ENCODE results near the gene STK35.

STK35 gene

GRCh38 chr20:2101057-2101864 lies at the start of gene STK35:
STK35 (plus strand) TSS chr20:2101827; CDS start chr20:2101882, 55 bp downstream.
- intact Hi-C loops (cut with DNase I), result no loop called here
- DNase-seq, result peak in 4 of 42 donors; percentile 74 to 90 (median 82)

- intact Hi-C loops (cut with DNase I), result no loop called here
- DNase-seq, result no peak
Observed at GRCh38 chr20:2051946-2052345, 49.7 kb upstream of the STK35 start.

- intact Hi-C loops (cut with DNase I), result no loop called here
Observed at GRCh38 chr20:2052741-2053140, 48.9 kb upstream of the STK35 start.

GRCh38 chr20:2053615-2054014 lies 48.0 kb upstream of the STK35 start:
- no peak for DNase-seq
- intact Hi-C loops (cut with DNase I), result no loop called here

More at GRCh38 chr20:2052741-2053140, 48.9 kb upstream of the STK35 start:
- no peak for DNase-seq

GRCh38 chr20:2054911-2055310 lies 46.7 kb upstream of the STK35 start:
- DNase-seq, result peak in 3 of 42 donors; percentile 17 to 42 (median 19)
- intact Hi-C loops (cut with DNase I), result no loop called here

DNA sequence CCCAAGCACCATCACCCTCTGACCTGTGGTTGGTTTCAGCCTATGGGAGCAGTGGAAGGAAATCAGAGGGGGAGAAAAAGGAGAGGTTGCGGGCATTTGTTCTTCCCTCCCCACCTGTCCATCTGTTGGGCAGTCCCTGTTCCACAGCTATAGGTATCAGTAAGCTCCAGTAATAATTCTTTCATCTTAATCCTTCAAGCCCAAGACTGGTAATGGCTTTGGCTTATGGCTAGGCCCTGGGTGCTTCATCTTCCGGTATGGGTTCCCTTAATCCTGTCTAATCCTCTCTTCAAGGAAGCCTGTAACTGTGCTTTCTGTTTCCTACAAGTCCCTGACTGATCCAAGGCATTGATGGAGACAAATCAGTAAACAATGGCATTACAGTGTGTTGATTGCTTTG lies 42.2 kb upstream of the STK35 start:
- no peak for DNase-seq
- intact Hi-C loops (cut with DNase I), result no loop called here

DNA sequence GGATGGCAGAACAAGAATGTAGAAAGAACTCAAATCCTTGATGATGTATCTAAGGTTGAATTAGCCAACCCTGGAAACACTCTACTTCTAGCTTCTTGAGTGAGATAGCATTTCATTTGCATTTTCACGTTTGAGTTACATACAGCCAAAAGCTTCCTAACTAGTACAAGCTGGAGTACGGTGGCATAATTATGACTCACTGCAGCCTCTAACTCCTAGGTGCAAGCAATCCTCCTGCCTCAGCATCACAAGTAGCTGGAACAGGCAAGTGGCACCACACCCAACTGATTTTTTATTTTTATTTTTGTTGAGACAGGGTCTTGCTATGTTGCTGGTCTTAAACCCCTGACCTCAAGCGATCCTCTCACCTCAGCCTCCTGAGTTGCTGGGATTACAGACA lies 36.5 kb upstream of the STK35 start:
- intact Hi-C loops (cut with DNase I), result no loop called here

DNA sequence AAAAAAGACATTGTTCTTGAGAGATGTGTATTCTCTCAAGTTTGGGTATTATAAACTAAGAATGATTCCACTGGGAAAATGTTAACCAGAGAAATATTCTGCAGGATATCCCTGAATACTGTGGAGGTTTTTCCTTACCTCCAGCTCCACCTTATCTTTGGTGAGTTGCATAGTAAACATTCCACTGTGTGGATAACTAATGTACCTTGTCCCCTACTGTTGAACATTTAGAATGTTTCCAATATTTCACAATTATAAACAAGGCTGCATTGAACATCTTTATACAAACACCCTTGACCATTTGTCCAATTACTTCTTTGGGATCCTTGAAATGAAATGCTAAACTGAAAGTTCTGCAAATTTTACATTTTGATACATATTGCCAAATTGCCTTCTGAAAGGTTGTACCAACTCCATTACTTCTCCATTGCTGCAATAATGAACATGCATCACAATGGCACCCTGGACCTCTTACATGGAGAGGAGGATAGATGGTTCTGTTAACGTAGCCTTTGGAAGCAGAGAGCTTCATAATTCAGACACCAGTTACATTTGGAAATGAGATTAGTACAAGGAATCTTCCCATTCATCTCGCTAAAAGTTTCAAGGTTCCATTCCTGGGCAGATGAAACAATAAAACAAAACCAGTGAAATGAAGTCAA lies 35.0 kb upstream of the STK35 start:
- no peak for DNase-seq
- intact Hi-C loops (cut with DNase I), result no loop called here

More for the DNA sequence above, 36.5 kb upstream of the STK35 start:
- peak in 22 of 42 donors; percentile 3 to 70 (median 26) for DNase-seq

GRCh38 chr20:2080532-2081224 lies 20.9 kb upstream of the STK35 start:
- no peak for DNase-seq

DNA sequence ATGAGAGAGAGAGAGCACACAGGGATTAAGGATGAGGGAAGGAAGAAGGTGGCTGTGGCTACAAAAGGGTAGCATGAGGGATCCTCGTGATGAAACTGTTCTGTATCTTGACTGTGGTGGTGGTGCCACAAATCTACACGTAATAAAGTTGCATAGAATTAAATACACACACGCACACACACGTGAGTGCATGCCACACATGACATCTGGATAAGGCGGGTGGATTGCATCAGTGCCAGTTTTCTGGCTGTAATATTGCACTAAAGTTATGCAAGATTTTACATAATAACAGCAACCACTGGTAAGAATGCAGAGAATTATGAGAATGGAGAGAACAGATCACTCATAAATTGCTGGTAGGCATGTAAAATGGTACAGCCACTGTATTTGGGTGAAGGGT lies 16.9 kb upstream of the STK35 start:
- intact Hi-C loops (cut with DNase I), result no loop called here
- no peak for DNase-seq

More at GRCh38 chr20:2080532-2081224, 20.9 kb upstream of the STK35 start:
- intact Hi-C loops (cut with DNase I), result no loop called here

- no peak for DNase-seq
- intact Hi-C loops (cut with DNase I), result no loop called here
Observed at GRCh38 chr20:2086177-2086979, 15.2 kb upstream of the STK35 start.

- intact Hi-C loops (cut with DNase I), result no loop called here
- DNase-seq, result no peak
Observed at GRCh38 chr20:2086980-2087377, 14.6 kb upstream of the STK35 start.

- intact Hi-C loops (cut with DNase I), result no loop called here
- DNase-seq, result no peak
Observed at GRCh38 chr20:2088891-2089290, 12.7 kb upstream of the STK35 start.

GRCh38 chr20:2089447-2089846 lies 12.2 kb upstream of the STK35 start:
- no peak for DNase-seq
- intact Hi-C loops (cut with DNase I), result no loop called here

- peak in 34 of 42 donors; percentile 8 to 70 (median 38) for DNase-seq
- intact Hi-C loops (cut with DNase I), result no loop called here
Observed at GRCh38 chr20:2093159-2093781, 8.4 kb upstream of the STK35 start.

DNA sequence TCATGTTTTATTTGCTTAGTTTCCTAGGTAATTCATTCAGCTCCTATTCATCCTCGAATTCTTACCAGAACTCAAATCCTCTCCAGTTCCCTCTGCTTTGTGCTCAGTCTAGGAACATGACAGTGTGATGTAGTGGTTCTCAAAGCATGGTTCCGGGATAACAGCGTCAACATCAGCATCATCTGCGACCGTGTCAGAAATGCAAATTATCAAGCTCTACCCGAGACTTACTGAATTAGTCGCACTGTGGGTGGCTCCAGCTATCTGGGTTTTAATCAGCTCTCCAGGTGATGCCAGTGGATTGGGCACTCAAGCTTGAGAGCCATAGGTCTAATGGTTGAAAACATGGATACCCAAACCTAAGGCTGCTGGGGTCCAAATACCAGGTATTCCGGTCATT lies 7.7 kb upstream of the STK35 start:
- no peak for DNase-seq
- intact Hi-C loops (cut with DNase I), result no loop called here

DNA sequence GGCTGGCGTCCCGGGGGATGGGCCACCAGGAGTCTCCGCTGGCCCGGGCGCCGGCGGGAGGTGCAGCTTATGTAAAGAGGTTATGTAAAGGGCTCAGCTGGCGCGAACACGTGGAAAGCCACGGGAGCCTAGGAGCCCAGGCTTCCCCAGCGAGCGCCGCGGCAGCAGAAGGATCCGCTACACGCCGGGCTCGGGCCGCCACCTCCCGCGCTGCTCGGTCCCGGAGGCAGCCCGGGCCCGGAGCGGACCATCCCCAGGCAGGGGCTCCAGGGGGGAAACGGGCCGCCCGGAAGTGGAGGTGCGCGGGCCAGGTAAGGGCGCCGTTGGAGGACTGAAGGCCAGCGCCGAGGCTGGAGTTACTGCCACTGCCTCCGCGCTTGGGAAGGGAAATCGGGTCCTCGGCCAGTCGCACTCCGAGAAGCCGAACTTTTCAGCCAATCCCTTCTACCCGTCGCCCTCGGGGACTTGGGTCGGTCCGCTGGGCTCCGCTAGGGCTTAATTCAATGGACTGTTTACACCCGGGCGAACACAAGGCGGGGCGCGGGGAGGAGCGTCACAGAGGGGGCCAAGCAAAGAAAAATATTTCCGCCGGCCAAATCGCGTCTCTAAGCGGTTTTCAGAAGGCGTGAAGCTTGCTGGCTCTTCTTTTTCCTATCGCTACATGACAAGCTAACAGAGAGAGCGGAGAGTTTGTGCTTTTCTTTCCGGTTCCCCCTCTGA lies 398 bp downstream of the STK35 start:
- intact Hi-C loops (cut with DNase I), result no loop called here
- peak; percentile 85 to 96 (median 92) for DNase-seq

Measured in head of caudate nucleus (tissue), 42 donors.